GM12878 (cell line): ENCODE results near the gene CD93. TPM values are rescaled to one million over a fixed set of nuclear protein-coding genes. Genes with fewer than 3 reads are reported as not detected.

Experiments
- ATAC-seq: fragments of 200-7000 bp; cut with Tn5 transposase; 3 replicates; pipeline ENCODE4 v1.9.1; 2020; ENCODE audit warnings: mild to moderate bottlenecking, moderate library complexity
- BruUV-seq: library from RNA; stranded (reverse); fragments of 400-500 nt; replicated peaks from 2 replicates; lab custom pipeline; 2021; lab: Mats Ljungman, UMichigan
- CTCF ChIA-PET: fragments of 300-600 bp; sonication (Branson Sonifier 250); formaldehyde crosslinking; extraction: SDS; loops from one replicate; lab custom pipeline; 2021; ENCODE audit warnings: inconsistent platforms; lab: Yijun Ruan, JAX
- POLR2A ChIA-PET: fragments of 350-600 bp; formaldehyde crosslinking; extraction: SDS; loops from one replicate; lab custom pipeline; 2021; ENCODE audit warnings: inconsistent platforms; lab: Charles Lee
- RAD21 ChIA-PET: fragments of 300-600 bp; sonication (Branson Sonifier 250); formaldehyde crosslinking; loops from one replicate; lab custom pipeline; 2023; ENCODE audit warnings: antibody characterized with exemption; ENCODE audit not compliant: unreplicated experiment; lab: Charles Lee
- SMC1A ChIA-PET: fragments of 300-600 bp; sonication (Branson Sonifier 250); formaldehyde crosslinking; loops from one replicate; lab custom pipeline; 2023; ENCODE audit not compliant: unreplicated experiment, uncharacterized antibody; lab: Charles Lee
- DNase-seq: peaks from one replicate; pipeline ENCODE4 v3.0.0-alpha.2; 2011; ENCODE audit warnings: low read depth, low spot score
- FAIRE-seq: peaks from 3 replicates; lab custom pipeline; 2011; peaks lifted over from hg19 to GRCh38; lab: Jason Lieb, UNC
- H2AFZ ChIP-seq: 2 replicates; pipeline ENCODE4 v1.6.0; 2011; ENCODE audit warnings: low read depth, low read length, control low read depth; ENCODE audit not compliant: control insufficient read depth
- H3K27ac ChIP-seq: 2 replicates; pipeline ENCODE4 v1.5.1; 2011; ENCODE audit warnings: control low read depth; ENCODE audit not compliant: control insufficient read depth, insufficient read depth
- H3K27me3 ChIP-seq, 2 experiments: replicated peaks in 1 of 2; 2 replicates each; pipeline versions ENCODE4 v1.6.0 to v1.6.1; 2011; ENCODE audit warnings: low read length in 1 of 2; ENCODE audit not compliant: control insufficient read depth in 2 of 2, insufficient read depth in 2 of 2
- H3K36me3 ChIP-seq, 2 experiments: 2 replicates each; pipeline ENCODE4 v1.5.1; 2011; ENCODE audit warnings: low read length in 1 of 2; ENCODE audit not compliant: control insufficient read depth in 2 of 2, insufficient read depth in 2 of 2
- H3K4me1 ChIP-seq: 2 replicates; pipeline ENCODE4 v1.6.1; 2011; ENCODE audit warnings: mild to moderate bottlenecking, low read length, moderate library complexity, mixed read lengths; ENCODE audit not compliant: control insufficient read depth, insufficient read depth
- H3K4me2 ChIP-seq: 2 replicates; pipeline ENCODE4 v1.6.0; 2011; ENCODE audit warnings: control low read depth; ENCODE audit not compliant: control insufficient read depth, insufficient read depth
- H3K4me3 ChIP-seq: fragments of 200-600 bp; sonication (generic); 2 replicates; pipeline ENCODE4 v1.5.1; 2016
- H3K79me2 ChIP-seq: 2 replicates; pipeline ENCODE4 v1.6.0; 2011; ENCODE audit warnings: low read length; ENCODE audit not compliant: control insufficient read depth, insufficient read depth
- H3K9ac ChIP-seq: 2 replicates; pipeline ENCODE4 v1.8.0; 2011; ENCODE audit warnings: low read length, control low read depth, mixed read lengths; ENCODE audit not compliant: control insufficient read depth, insufficient read depth
- H3K9me3 ChIP-seq: replicated peaks from 3 replicates; pipeline ENCODE4 v1.5.1; 2011; ENCODE audit warnings: mild to moderate bottlenecking, low read length; ENCODE audit not compliant: control insufficient read depth, insufficient read depth
- H4K20me1 ChIP-seq: 2 replicates; pipeline ENCODE4 v1.6.0; 2011; ENCODE audit not compliant: control insufficient read depth, insufficient read depth
- CTCF ChIP-seq, 3 experiments: IDR thresholded peaks in 2 of 3; conservative IDR thresholded peaks in 1 of 3; 2 replicates each; pipeline ENCODE4 v1.5.1; 2011; ENCODE audit warnings: low read depth in 3 of 3, low read length in 3 of 3, mild to moderate bottlenecking in 3 of 3, control low read depth in 2 of 3, moderate library complexity in 2 of 3, inconsistent platforms in 1 of 3, mixed read lengths in 1 of 3; ENCODE audit not compliant: control insufficient read depth in 2 of 3, insufficient read depth in 1 of 3; ENCODE audit errors: extremely low read depth in 1 of 3
- EP300 ChIP-seq, 2 experiments: fragments of 150-350 bp in 1 of 2; IDR thresholded peaks; 2 replicates each; pipeline ENCODE4 v1.6.1; 2011 to 2012; ENCODE audit warnings: low read depth in 2 of 2, low read length in 2 of 2, borderline replicate concordance in 1 of 2, improper control_type of control experiment in 1 of 2, inconsistent platforms in 1 of 2; ENCODE audit not compliant: control insufficient read depth in 1 of 2
- IRF3 ChIP-seq: fragments of 450-650 bp; IDR thresholded peaks from 2 replicates; pipeline ENCODE4 v1.6.1; 2014; ENCODE audit warnings: mild to moderate bottlenecking
- LARP7 ChIP-seq: fragments of 450-650 bp; IDR thresholded peaks from 2 replicates; pipeline ENCODE4 v1.6.1; 2017; ENCODE audit warnings: mild to moderate bottlenecking
- RAD21 ChIP-seq: IDR thresholded peaks from 2 replicates; pipeline ENCODE4 v1.6.1; 2011; ENCODE audit warnings: mild to moderate bottlenecking, low read depth, low read length, moderate library complexity; ENCODE audit not compliant: insufficient read depth
- SREBF1 ChIP-seq: IDR thresholded peaks from 2 replicates; pipeline ENCODE4 v1.6.1; 2012; ENCODE audit warnings: mild to moderate bottlenecking, low read length
- ZBTB4 ChIP-seq: fragments of 450-650 bp; formaldehyde crosslinking; IDR thresholded peaks from 2 replicates; pipeline ENCODE4 v1.4.0; 2022; ENCODE audit warnings: mild to moderate bottlenecking, moderate library complexity
- ZZZ3 ChIP-seq: IDR thresholded peaks from 2 replicates; pipeline ENCODE4 v1.6.1; 2011; ENCODE audit warnings: low read depth; ENCODE audit not compliant: control insufficient read depth, insufficient read length
- WGBS: methylation state at CpG from one replicate; pipeline ENCODE4 v1.1.6; 2016; ENCODE audit warnings: low lambda C conversion rate; ENCODE audit not compliant: insufficient replicate concordance, insufficient coverage; ENCODE audit errors: missing lambda C conversion rate; 5-methylcytosine and 5-hydroxymethylcytosine counted together
- in situ Hi-C: fragments of 300-500 bp; cut with MboI; formaldehyde crosslinking; loops from 9 replicates; pipeline ENCODE4 v1.14.3; 2018; ENCODE audit warnings: mixed read lengths
- intact Hi-C: fragments of 100-400 bp; cut with micrococcal nuclease; formaldehyde crosslinking; loops from one replicate; pipeline ENCODE4 v1.14.2; 2022; ENCODE audit not compliant: unreplicated experiment
- polyA plus RNA-seq, 11 experiments: library from polyadenylated mRNA; depleted of rRNA in 4 of 11; unstranded in 6 of 11; stranded (reverse) in 5 of 11; fragments of >200 nt; fragmentation: Nextera tagmentation in 4 of 11; fragmentation: Illumina TruSeq in 1 of 11; extraction: Ambion mirVana in 4 of 11; extraction: Trizol in 1 of 11; gene quantifications; 1 replicate in 1 of 11; 2 replicates in 10 of 11; pipeline versions ENCODE4 v1.2.1 to v1.2.3, GENCODE V29; 2011 to 2016; ENCODE audit warnings: inconsistent platforms in 2 of 11, missing spikeins in 2 of 11, low read depth in 1 of 11
- total RNA-seq, 4 experiments: library from RNA; depleted of rRNA in 3 of 4; stranded (reverse); fragments of >200 nt in 3 of 4; fragmentation: Illumina TruSeq in 1 of 4; extraction: Trizol in 1 of 4; gene quantifications; 2 replicates each; pipeline versions ENCODE4 v1.2.1 to v1.2.3, GENCODE V29; 2013 to 2021

Gene CD93
- total and polyA plus RNA-seq, 10 of the 15 experiments (the other 5 are each of a cell fraction or from before 2014, with no cell fraction given) = 0.20 to 2.7 (median 0.92) TPM

GRCh38 chr20:23061734-23062561 lies 24.2 kb downstream of the CD93 start:
- peak; percentile 31; the same call in 1 of the 3 replicates for ATAC-seq
- POLR2A ChIA-PET = no interaction called here
- in situ Hi-C loops = no loop called here
- no peaks in the 10 kb centered on the region for H3K27me3 ChIP-seq
- RAD21 ChIA-PET = interaction anchor here (1.5 kb wide), 1 partner anchor 173 kb away, joined by 3 read pairs; no protein-coding TSS in a partner anchor
- no TSS peak for BruUV-seq
- no peak overlapping the region for H3K4me2 ChIP-seq
- no peak for TF ChIP-seq ZZZ3
- TF ChIP-seq LARP7 = no peak
- TF ChIP-seq EP300 (IDR thresholded peaks at IDR 0.05; ENCODE audit: borderline replicate concordance in 1 of 2, control insufficient read depth in 1 of 2, low read depth in 2 of 2, low read length in 2 of 2) = no peak
- no peak for TF ChIP-seq SREBF1
- TF ChIP-seq ZBTB4 (CRISPR knock-in tag) = no peak
- TF ChIP-seq CTCF (IDR thresholded peaks at IDR 0.05 in 2 of 3, conservative IDR thresholded peaks at IDR 0.05 in 1 of 3; ENCODE audit: control insufficient read depth in 2 of 3, extremely low read depth in 1 of 3, insufficient read depth in 1 of 3, low read depth in 3 of 3, low read length in 3 of 3) = peak in 2 of 3 experiments; percentile 13 to 14; a peak in 1 of 6 replicates
- TF ChIP-seq IRF3 = no peak
- peak; percentile 28; the same call in 1 of the 2 replicates for TF ChIP-seq RAD21
- SMC1A ChIA-PET = interaction anchor here (0.8 to 6.6 kb wide), 6 partner anchors 11 to 138 kb away, joined by 3 to 27 read pairs (median 4); no protein-coding TSS in a partner anchor
- no peak for DNase-seq
- no peak overlapping the region for H3K4me3 ChIP-seq
- FAIRE-seq = no peak
- intact Hi-C loops = loop anchor here (5.0 kb wide), 1 partner anchor 130 kb away; no protein-coding TSS in a partner anchor
- no peaks in the 10 kb centered on the region for H3K36me3 ChIP-seq
- H3K4me1 ChIP-seq = no peaks in the 10 kb centered on the region
- H4K20me1 ChIP-seq = no peaks in the 10 kb centered on the region
- no peaks in the 10 kb centered on the region for H3K9me3 ChIP-seq
- CTCF ChIA-PET = interaction anchor here (0.7 to 2.9 kb wide), 8 partner anchors 11 to 370 kb away, joined by 3 to 11 read pairs (median 4); no protein-coding TSS in a partner anchor
- H3K27ac ChIP-seq = no peak overlapping the region
- WGBS = under 1% methylated on average over 8 of the region's 8 CpGs
- no peaks in the 10 kb centered on the region for H3K79me2 ChIP-seq
- no peak overlapping the region for H2AFZ ChIP-seq
- H3K9ac ChIP-seq = no peak overlapping the region
